HG03135 (cell line): Measurements from ENCODE around the gene CNOT6.
A peak's percentile ranks its signal among the peaks of the same experiment; 100 is the strongest.
"Not testable (repeated sequence)": the region's sequence is repeated elsewhere in the genome, so short reads cannot be mapped to it uniquely, and the experiment has no call there.

Experiments
- ATAC-seq: cut with Tn5 transposase; IDR thresholded peaks from one replicate; pipeline ENCODE4 v1.9.1; 2021; ENCODE audit warnings: mild to moderate bottlenecking, moderate library complexity; ENCODE audit not compliant: unreplicated experiment

The CNOT6 gene

DNA sequence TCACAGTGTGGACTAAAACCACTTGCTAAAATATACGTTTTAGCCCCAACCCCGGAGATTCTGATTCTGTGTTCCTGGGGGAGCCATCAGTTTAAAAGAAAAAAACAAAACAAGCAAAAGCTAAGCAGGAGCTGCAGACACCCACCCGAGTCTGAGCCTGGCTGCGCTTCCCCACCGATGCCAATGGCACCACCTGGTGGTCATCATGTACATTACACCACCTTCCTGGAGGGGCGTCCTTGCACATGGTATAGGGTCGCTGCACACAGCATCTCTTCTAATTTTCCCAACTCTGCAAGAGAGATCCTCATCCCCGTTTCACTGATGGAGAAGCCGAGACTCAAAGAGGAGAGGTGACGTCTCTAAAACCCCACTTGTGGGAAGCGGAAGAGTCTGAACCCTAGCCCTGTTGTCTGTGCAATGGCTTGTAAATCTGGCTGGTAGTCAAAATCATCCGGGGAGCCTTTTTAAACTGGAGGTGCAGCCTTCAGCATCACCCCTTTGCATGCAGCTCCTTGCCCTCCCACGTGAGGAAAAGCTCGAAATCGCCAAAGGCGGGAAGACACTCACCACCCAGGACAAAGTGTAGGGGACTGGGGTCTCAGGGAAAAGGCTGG, 23.1 kb upstream of the CNOT6 start:
- ATAC-seq: no peak

DNA sequence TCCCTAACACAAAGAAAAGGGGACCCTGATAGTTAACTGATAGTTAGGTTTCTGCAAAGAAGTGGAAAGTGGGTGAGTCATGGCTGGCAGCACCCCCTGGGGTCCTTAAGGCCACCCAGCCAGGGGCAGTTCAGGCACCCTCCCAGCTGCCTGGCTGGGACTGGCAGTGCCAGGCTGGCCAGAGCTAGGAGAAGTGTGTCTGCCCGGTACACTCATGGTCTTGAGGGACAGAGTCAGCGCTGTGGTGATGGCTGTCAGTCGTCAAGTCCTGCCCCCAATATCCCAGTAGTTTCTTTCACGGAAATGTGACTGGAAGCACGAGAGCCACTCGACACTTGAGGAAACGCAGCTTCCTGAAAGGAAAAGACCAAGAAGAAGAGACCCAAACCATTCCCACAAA, 22.3 kb upstream of the CNOT6 start:
- ATAC-seq: no peak

DNA sequence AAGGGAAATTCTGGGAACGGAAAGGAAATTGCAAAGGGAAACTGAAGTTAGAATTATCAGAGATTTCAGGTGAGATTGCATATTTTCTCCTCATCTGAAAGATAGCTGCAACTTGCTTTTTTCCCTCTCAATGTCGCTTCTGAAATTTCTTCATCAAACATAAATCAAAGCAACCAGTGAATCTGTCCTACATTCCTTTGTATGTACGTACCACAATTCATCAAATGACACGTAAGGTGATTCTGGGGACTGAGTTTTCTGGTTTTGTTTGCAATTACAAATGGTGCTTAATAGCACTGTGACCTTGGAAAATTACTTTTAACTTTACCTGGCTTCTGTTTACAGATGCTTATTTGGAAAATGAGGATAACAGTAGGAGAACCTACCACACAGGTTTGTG, 21.9 kb upstream of the CNOT6 start:
- ATAC-seq: no peak

DNA sequence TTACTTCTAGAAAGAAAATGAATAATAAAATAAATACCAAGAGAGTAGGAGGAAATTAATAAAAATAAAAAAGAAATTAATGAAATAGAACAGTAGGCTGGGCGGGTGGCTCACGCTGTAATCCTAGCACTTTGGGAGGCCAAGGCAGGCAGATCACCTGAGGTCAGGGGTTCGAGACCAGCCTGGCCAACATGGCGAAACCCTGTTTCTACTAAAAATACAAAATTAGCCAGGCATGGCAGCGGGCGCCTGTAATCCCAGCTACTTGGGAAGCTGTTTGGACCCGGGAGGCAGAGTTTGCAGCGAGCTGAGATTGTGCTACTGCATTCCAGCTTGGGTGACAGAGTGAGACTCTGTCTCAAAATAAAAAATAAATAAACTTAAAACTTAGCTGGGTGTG, 20.8 kb upstream of the CNOT6 start:
- ATAC-seq: not testable (repeated sequence)

DNA sequence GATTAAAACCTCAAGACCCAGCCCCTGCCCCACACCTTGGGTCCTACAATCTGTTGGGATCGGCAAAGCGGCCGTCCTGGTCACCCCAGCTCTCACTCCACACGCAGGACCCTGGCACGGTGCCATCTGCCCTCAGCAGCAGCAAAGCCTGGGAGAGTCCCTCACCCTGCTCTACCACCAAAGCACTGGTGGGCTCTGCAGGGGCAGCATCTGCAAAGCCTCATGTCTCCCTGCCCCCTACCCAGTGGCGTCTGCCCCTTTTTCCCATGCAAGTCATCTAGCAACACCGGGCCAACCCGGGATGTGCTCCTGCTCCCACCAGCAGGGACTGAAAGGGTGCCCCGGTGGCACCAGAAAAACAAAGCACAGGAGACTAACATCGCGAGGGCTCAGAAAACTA, 19.6 kb upstream of the CNOT6 start:
- ATAC-seq: no peak

DNA sequence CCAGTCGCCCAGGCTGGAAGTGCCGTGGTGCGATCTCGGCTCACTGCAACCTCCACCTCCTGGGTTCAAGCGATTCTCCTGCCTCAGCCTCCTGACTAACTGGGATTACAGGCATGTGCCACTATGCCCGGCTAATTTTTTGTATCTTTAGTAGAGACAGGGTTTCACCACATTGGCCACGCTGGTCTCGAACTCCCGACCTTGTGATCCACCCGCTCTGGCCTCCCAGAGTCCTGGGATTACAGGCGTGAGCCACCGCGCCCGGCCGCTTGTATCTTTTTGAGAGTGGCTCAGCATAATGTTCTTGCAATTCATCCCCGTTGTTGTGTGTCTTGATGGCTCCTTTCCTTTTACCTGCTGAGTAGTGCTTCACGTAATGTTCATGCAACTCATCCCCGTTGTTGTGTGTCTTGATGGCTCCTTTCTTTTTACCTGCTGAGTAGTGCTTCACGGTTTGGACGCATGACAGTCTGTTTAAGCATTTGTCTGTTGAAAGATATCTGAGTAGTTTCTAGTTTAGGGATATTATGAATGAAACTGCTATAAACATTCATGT, 18.1 kb upstream of the CNOT6 start:
- ATAC-seq: not testable (repeated sequence)

DNA sequence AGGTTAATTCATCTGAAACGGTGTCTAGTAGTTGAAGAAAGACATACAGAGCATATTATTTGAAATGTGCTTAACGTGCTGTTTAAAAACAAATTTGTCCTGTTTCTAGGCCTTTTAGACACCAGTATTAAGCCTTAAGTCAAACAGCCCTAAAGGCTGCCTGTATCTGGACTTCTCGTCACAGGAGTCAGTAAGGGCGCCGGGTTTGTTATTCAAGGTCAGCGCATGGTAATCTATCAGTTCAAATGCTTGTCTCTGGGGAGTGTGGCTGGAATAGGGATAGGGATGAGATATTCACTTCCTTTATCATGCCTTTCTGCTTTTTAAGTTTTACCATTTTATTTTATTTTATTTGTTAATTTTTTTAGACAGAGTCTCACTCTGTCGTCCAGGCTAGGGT, 9.4 kb upstream of the CNOT6 start:
- ATAC-seq: no peak

DNA sequence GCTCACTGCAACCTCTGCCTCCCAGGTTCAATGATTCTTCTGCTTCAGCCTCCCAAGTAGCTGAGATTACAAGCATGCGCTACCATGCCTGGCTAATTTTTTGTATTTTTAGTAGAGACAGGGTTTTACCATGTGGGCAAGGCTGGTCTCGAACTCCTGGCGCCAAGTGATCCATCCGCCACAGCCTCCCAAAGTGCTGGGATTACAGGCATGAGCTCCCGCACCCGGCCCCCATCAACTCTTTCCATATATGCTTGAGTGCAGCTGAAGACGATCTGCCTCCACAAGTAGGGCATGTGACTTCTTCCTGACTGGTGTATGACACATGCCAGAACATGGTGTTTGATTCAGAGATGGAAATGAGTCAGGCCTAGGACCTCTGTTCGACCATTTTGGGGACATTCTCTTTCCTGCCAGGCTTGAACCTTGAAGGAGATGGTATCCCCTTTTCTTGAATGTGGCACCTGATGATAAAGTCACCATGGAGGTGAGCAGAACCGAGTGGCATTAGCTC, 7.5 kb upstream of the CNOT6 start:
- ATAC-seq: no peak

DNA sequence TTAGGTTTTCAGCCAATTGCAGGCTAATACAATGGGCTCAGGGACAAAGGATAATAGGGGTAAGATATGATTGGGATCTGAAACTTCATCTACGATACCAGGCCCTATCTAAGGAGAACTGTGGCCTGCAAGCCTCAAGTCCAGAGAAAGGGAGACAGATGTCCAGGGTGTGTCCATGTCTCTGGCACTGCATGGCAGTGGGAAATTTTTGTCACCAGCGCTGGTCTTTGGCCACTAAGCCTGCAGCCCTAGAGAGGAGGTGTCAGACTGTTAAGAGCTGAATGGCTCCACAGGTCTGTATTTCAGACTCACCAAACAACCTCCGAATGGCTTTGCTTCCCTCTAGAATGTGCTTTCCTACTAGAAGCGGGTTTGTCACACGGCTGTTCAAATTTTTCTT, 6.6 kb upstream of the CNOT6 start:
- no peak for ATAC-seq

DNA sequence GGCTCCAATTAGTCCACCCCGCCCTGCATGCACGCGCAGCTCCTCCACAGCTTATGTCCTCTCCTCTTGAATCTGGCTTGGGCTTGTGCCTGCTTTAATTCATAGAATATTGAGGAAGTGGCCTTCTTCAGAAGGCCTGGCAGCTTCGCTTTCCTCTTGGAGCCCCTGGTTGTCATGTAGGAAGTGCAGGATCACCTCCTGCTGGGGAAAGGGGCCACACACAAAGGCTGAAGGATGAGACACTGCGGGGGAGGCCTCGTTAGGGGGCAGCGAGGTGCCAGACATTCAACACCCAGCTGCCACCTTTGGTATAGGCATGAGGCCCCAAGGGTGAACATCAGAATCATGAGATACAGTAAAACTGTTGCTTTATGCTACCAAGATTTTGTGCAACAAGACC, 2.7 kb upstream of the CNOT6 start:
- ATAC-seq: no peak

DNA sequence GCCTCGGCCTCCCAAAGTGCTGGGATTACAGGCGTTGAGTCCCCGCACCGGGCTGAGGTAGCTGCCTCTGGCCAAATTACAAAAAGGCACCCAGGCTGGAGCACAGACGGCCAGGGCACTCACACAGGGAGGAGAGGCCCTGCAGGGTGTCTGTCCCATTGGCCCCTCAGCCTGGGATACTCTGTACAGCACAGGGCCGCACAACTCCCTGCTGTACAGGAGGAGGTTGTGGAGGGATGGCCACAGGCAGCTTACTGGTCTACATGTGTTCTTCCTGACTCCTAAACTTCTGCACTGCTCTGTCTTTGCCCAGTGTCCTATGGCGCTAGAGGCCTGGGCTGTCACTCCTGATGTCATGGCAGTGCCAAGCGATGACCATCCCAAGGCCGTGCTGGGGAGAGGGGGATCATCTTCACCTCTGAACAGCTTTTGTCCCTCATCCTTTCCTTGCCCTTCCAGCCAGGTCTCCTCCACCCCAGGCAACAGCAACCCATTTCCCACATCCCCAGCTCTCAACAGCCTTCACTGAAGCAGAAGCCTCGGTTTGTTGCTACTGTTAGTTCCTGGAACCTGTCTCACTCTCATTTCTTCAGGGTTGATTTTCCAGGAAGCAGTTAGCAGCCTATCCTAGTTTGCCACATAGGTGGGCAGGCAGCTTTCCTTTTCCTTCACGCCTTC, 1.8 kb upstream of the CNOT6 start:
- no peak for ATAC-seq

DNA sequence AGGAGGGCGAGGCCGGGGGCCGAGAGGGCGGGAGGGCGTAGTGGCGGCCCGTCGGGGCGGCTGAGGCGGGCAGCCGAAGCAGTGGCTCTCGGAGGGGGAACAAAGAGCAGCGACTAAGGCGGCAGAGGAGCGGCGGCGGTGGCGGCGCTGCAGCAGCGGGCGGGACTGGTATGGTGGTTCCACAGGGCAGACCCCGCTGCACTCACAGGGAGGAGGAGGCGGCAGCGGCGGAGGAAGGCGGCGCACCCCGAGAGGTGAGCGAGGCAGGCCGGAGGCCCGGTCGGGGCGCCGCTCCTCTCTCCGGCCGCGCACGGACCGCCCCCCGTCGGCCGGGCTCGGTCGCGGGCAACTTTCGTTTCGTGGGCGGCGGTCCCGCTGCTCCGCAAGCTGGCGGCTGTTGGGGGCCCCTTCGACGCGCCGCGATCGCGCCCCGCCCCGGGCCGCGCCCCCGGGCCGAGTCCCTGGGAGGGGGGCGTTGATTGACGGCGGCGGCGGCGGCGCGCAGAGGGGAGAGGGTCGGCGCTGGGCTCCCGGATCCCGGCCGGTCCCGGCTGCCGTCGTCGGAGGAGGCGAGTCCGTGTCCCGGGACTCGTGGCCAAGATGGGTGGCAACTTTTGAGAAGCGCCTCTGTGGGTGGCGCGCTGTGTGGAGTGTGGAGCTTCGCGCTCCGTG, 467 bp downstream of the CNOT6 start:
- peak; percentile 37 for ATAC-seq

DNA sequence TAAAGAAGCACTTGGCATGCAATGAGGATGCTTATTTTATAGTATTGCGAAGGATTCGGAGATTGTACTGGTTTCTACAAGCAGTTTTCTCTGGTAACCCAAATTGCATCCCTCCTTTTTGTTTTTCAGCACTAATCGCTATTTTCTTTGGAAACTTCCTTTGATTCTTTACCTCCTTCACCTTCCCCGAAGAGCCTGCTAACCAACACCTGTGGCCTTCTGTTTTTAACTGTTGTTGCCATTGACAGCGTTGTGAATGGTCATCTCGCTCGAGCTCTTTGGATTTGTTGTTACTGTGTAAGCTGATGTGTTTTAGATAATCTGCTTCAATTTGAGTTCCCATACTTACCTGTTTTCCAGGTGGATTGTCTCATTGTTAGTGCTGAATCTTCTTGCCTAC, 1.1 kb downstream of the CNOT6 start:
- no peak for ATAC-seq

DNA sequence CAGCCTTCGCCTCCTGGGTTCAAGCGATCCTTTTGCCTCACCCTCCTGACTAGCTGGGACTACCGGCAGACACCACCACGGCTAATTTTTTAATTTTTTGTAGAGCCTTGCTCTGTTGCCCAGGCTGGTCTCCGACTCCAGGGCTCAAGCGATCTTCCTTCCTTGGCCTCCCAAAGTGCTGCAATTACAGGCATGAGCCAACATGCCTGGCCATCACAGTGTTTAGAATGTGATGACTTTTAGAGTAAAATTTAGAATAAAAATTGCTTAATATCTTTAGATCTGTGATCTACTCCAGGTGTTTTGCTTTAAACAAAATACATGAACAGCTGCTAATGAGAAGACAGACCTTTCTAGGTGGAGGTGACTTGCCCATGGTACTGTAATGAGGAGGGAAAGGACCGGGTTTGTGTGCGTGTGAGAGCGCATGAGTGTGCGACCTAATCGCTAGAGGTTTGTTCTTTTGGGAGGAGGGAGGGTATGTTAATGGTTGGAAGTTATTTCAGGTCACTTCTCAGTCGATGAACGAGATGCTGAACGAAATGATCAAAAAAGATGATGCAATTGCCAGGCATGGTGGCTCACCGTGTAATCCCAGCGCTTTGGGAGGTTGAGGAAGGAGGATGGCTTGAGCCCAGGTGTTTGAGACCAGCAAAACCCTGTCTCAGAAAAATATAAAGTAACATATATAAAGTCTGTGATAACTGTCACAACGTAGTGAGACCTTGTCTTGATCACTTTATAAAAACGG, 2.0 kb downstream of the CNOT6 start:
- no peak for ATAC-seq

DNA sequence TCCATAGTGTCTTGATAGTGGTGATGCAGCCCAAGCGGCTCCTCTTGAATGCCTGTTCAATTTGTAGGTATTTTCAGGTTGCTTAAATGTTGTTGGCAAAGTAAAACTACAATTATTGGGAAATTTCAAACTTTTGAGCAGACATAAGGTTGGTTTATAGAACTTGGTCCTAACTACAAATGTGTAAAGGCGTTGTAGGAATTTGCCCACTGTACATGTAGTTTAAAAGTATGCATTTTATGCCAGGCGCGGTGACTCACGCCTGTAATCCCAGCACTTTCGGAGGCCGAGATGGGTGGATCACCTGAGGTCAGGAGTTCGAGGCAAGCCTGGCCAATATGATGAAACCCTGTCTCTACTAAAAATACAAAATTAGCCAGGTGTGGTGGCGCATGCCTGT, 2.6 kb downstream of the CNOT6 start:
- ATAC-seq: not testable (repeated sequence)

DNA sequence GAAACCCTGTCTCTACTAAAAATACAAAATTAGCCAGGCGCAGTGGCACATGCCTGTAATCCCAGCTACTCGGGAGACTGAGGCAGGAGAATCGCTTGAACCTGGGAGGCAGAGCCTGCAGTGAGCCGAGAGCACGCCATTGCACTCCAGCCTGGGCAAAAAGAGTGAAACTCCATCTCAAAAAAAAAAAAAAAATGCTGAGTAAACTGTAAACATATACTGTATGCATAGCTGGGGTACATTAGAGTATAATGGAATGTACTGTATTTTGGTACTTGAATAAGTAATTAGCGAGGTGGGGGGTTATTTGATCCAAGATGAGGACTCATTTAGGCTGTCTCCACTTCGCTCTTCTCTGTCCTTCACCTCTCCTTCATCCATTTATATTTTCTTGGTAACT, 3.7 kb downstream of the CNOT6 start:
- ATAC-seq: not testable (repeated sequence)

DNA sequence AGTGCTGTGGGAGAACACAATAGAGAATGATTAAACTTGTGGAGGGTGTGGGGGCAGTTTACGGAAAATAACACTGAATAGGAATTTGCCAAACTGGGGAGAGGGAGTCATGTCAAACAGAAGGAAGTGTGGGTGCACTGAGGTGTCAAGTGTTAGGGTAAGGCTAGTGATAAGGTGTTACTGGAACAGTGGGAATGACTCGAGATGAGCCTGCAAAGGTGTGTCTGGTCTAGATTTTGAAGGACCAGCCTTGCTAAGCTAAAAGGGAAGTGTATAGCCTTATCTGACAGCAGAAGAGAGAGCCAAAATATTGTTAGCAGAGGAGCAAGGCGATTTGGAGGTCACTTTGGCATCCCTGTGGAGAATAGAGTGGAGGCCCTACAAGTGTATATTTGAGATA, 4.2 kb downstream of the CNOT6 start:
- ATAC-seq: no peak

DNA sequence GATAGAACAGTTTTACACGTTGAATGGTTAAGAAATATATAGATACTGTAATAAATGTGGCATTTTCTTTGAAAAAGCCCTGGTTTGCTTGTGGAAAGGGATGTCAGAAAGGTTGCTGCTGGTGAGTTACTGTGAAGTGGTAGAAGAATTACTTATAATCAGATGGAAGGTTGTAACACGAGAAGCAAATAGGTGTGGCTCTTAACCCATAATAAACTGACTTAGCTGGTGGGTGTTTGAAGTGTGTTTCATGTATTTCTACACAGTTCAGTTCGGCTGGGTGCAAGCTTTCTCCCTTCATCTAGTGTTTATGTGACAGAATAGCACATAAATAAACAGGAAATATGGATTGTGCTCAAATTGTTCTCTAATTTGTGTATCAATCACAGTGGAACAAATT, 5.5 kb downstream of the CNOT6 start:
- ATAC-seq: no peak

DNA sequence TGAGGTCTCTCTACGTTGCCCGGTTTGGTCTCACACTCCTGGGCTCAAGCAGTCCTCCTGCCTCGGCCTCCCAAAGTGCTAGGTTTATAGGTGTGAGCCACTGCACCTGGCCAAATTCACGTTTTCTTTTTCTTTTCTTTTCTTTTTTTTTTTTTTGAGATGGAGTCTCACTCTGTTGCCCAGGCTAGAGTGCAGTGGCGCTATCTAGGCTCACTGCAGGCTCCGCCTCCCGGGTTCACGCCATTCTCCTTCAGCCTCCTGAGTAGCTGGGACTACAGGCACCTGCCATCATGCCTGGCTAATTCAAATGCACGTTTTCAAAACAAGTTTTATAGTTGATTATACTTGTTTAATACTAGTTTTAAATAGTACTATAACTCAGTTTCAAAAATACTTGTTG, 6.1 kb downstream of the CNOT6 start:
- ATAC-seq: not testable (repeated sequence)

DNA sequence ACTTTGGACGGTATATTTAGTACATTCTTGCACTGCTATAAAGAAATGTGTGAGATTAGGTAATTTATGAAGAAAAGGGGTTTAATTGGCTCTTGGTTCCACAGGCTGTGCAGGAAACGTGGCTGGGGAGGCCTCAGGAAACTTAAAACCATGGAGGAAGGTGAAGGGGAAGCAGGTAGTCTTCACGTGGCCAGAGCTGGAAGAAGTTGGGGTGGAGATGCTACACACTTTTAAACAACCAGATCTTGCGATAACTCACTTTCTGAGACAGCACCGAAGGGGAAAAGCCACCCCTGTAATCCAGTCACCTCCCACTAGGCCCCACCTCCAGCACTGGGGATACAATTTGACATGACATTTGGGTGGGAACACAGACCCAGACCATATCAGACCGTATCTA, 13.5 kb downstream of the CNOT6 start:
- no peak for ATAC-seq

DNA sequence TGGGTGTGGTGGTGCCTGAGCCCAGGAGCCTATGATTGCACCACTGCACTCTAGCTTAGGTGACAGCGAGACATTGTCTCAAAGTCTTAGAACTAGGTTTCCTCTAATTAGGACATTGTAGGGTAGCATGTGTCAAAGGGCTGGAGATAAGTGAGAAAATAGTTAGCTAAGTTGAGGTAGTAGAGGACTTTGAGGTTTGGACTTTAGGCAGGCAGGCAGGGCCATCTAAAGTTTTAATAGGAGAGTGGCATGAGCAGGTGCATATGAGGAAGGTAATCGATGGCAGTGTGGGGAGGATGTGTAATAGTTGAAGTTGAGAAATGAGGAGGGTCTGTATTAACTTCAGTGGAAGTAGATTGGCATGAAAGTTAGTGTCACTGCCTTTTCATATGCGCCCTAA, 21.1 kb downstream of the CNOT6 start:
- no peak for ATAC-seq
